ENCODE results near the gene PRR33. TPM values are rescaled to one million over a fixed set of nuclear protein-coding genes. Genes with fewer than 3 reads are reported as not detected.

Gene PRR33
- total and polyA plus RNA-seq, 5 experiments from 2014 or later, result 0.06 to 0.15 (median 0.08) TPM; not detected in 2

DNA sequence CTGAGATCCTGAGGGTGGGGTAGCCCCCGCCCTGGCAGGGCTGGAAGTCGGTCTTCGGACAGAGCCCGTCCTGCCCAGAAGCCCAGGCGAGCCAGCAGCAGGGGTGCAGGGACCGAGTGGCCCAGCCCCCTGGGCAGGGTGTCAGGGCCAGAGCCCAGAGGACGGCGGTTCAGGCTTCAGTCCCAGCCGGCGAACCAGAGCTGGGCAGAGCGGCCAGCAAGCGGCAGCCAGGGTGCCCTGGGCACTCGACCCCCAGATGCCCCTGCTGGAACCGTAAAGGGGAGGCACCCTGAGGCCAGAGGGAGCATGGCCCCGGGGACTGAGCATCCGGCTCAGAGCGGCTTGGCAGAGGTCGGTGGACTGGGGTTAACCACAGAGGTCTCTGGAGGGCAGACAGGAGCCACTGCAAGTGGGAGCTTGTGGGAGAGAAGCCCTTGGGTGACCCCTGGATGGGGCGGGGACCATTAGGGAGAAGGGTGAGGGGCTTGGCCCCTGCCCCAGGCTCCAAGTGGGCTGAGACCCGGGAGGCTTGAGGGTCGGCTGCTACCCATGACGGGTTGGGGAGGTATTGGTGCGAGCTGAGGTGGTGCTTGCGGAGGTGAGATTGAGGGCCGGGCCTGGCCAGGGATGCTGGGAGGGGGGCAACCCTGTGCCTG, 22.9 kb downstream of the PRR33 start:
- DNase-seq (peak in 1 of 10 donors; percentile 3), ATAC-seq (no peak)
- no peaks in the 10 kb centered on the region for H3K9me3 Mint-ChIP-seq
- H3K27me3 Mint-ChIP-seq, result no peaks in the 10 kb centered on the region
- peak overlapping the region in 9 of 10 donors; percentile 33 to 97 (median 77) for H3K4me3 Mint-ChIP-seq
- H3K36me3 Mint-ChIP-seq, result peaks cover 0 to 10% (median 0%) of the 10 kb centered on the region in 3 donors
- peak overlapping the region; percentile 35 to 94 (median 76) for H3K27ac Mint-ChIP-seq
- POLR2A ChIA-PET, result interaction anchor here (1.0 to 2.9 kb wide), 8 partner anchors 9 to 23 kb away, joined by 3 to 31 read pairs (median 10); partner anchors contain the start of genes LSP1 and PRR33
- peaks cover 38 to 95% (median 74%) of the 10 kb centered on the region in 4 donors for H3K4me1 Mint-ChIP-seq

DNA sequence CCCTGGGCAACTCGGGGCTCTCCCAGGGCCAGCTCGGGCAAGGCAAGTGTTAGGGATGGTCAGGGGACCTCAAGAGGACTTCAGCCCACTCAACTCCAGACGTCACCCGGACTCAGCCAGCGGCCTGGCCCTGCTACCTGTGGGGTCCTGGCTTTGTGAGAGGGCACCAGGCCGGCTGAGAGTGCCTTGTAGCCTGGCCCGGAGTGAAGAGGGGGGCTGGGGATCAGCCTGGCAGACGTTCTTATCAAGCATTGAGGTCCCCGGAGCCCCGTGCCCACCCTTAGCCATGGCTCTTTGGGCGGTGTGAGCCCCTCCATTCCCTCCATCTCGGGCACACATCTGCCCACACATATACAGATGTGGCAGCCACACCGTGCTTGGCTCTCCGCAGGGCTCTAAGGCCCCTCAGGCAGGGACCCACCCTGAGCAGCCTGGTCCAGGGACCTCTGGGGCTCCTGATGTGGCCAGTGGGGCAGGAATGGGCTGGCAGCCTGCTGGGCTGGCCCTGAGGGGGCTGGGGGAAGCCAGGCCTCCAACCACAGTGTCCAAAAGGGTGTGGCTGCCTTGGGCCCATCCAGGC, 23.5 kb downstream of the PRR33 start:
- no peak for ATAC-seq

DNA sequence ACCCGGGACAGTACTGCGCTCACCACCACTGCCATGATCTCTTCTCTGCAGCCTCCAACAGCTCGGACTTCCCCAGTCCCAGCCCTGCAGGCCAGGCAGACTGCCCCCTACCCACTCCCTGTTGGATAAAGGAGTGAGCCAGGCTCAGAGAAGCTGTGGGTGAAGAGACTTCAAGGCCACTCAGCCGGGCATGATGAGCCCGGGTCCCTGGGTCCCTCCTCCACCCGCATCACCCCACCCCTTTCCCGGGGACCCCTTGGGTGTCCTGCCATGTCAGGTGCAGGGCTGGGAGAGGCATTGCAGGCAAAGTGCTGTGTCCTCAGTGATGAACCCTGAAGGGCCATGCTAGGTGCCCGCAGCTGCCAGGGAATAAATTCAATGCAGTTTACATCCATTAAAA, 24.3 kb downstream of the PRR33 start:
- Mint-ChIP-seq H3K36me3 (peaks cover 0 to 12% (median 0%) of the 10 kb centered on the region in 3 donors), H3K9me3 (no peaks in the 10 kb centered on the region), H3K27ac (peak overlapping the region in 1 of 10 donors; percentile 25), H3K4me3 (no peak overlapping the region), H3K4me1 (peaks cover 35 to 85% (median 67%) of the 10 kb centered on the region in 4 donors), H3K27me3 (no peaks in the 10 kb centered on the region)
- POLR2A ChIA-PET, result interaction anchor here (2.3 to 3.5 kb wide), 2 partner anchors 12 to 17 kb away, joined by 7 to 26 read pairs; no protein-coding TSS in a partner anchor
- ATAC-seq (no peak), DNase-seq (no peak)

More for the DNA sequence above, 23.5 kb downstream of the PRR33 start:
- peak overlapping the region in 8 of 10 donors; percentile 19 to 91 (median 74) for H3K27ac Mint-ChIP-seq
- H3K4me1 Mint-ChIP-seq, result peaks cover 36 to 92% (median 72%) of the 10 kb centered on the region in 4 donors
- H3K27me3 Mint-ChIP-seq, result no peaks in the 10 kb centered on the region
- DNase-seq, result no peak
- H3K9me3 Mint-ChIP-seq, result no peaks in the 10 kb centered on the region
- peak overlapping the region in 1 of 10 donors; percentile 30 for H3K4me3 Mint-ChIP-seq
- POLR2A ChIA-PET, result interaction anchor here (1.0 to 1.7 kb wide), 3 partner anchors 9 to 23 kb away, joined by 3 to 10 read pairs (median 4); partner anchors contain the start of gene PRR33
- peaks cover 0 to 10% (median 0%) of the 10 kb centered on the region in 3 donors for H3K36me3 Mint-ChIP-seq

DNA sequence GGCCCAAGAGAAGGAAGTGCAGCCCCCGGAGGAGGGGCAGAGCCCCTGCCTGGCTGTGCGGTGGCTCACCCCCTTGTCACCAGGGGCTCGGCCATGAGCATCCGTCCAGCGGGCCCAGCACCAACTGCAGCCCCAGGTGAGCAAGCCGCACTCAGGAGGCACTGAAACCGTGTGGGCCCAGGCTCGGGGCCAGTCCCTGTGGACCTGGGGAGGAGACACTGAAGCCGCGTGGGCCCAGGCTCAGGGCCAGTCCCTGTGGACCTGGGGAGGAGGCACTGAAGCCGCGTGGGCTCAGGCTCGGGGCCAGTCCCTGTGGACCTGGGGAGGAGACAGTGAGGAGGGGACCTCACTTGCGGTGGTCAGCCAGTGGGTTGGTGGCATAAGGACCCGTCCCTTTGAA, 24.9 kb downstream of the PRR33 start:
- POLR2A ChIA-PET, result interaction anchor here (2.3 to 3.5 kb wide), 2 partner anchors 12 to 16 kb away, joined by 7 to 26 read pairs; no protein-coding TSS in a partner anchor
- H3K4me3 Mint-ChIP-seq, result no peak overlapping the region
- H3K36me3 Mint-ChIP-seq, result peaks cover 0 to 12% (median 0%) of the 10 kb centered on the region in 3 donors
- peaks cover 33 to 78% (median 61%) of the 10 kb centered on the region in 4 donors for H3K4me1 Mint-ChIP-seq
- DNase-seq (no peak), ATAC-seq (no peak)
- no peaks in the 10 kb centered on the region for H3K27me3 Mint-ChIP-seq
- H3K9me3 Mint-ChIP-seq, result no peaks in the 10 kb centered on the region
- H3K27ac Mint-ChIP-seq, result peak overlapping the region in 1 of 10 donors; percentile 68

DNA sequence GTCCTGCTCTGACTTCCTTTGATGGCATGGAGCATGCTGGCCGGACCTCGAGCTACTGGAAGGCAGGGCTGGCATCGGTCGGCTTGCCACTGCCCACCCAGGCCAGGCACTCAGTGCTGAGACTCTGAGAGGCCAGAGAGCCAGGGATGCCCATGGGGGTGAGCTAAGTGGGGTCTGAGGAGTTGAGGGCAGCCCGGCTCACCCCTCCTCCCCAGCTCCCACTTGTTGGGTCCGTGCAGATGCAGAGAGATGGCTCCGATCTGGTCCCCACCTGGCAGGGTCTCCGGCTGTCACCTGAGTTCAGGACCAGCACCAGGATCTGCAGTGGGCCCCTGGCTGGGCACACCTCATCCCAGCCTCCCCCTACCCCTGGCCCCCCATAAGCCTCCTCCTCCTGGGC, 25.5 kb downstream of the PRR33 start:
- POLR2A ChIA-PET, result interaction anchor here (1.8 to 3.5 kb wide), 3 partner anchors 11 to 17 kb away, joined by 5 to 26 read pairs (median 7); no protein-coding TSS in a partner anchor
- H3K27me3 Mint-ChIP-seq, result no peaks in the 10 kb centered on the region
- peaks cover 0 to 12% (median 0%) of the 10 kb centered on the region in 3 donors for H3K36me3 Mint-ChIP-seq
- no peak overlapping the region for H3K4me3 Mint-ChIP-seq
- peak overlapping the region in 6 of 10 donors; percentile 28 to 87 (median 50) for H3K27ac Mint-ChIP-seq
- no peak for DNase-seq
- H3K9me3 Mint-ChIP-seq, result no peaks in the 10 kb centered on the region
- no peak for ATAC-seq
- H3K4me1 Mint-ChIP-seq, result peaks cover 33 to 73% (median 57%) of the 10 kb centered on the region in 4 donors

DNA sequence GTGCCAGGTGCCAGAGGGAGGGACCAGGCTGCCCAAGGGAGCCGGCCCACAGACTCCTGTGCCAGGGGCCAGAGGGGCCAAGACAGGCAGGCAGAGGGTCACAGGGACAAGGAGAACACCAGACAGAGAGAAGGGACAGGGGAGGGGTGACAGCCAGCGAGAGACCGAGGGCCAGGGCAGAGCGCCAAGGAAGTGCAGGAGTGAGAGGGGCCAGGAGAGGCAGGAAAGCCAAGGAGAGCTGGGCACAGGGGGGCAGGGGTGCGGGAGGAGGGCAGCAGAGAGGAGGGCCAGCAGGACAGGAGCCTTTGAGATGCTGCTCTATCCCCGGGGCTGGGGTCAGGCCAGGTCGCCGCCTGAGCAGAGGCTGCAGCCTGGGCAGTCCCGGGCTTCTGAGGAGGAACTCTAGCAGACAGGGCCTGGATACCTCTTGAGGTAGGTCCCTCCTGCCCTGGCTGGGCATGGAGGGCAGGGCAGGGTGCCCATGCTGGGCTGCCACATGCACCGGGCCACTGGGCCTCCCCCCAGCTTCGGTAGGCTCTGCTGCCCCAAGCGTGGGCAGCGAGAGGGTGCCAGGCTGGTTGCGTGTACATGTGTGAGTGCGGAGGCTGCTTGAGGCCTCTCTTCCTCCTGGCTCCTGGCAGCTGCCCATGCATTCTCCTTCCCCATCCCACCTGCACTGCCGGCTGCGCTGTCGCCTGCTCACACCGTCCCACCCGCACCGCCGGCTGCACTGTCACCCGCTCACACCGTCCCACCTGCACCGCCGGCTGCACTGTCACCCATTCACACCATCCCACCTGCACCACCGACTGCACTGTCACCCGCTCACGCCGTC, 26.6 kb downstream of the PRR33 start:
- POLR2A ChIA-PET, result interaction anchor here (0.7 to 3.5 kb wide), 4 partner anchors 10 to 521 kb away, joined by 3 to 26 read pairs (median 6); no protein-coding TSS in a partner anchor
- Mint-ChIP-seq H3K27me3 (no peaks in the 10 kb centered on the region), H3K4me1 (peaks cover 22 to 61% (median 46%) of the 10 kb centered on the region in 4 donors), H3K4me3 (peak overlapping the region in 2 of 10 donors; percentile 26 to 79), H3K36me3 (peaks cover 0 to 12% (median 0%) of the 10 kb centered on the region in 3 donors), H3K27ac (peak overlapping the region in 8 of 10 donors; percentile 16 to 89 (median 66)), H3K9me3 (no peaks in the 10 kb centered on the region)
- ATAC-seq (no peak), DNase-seq (no peak)

DNA sequence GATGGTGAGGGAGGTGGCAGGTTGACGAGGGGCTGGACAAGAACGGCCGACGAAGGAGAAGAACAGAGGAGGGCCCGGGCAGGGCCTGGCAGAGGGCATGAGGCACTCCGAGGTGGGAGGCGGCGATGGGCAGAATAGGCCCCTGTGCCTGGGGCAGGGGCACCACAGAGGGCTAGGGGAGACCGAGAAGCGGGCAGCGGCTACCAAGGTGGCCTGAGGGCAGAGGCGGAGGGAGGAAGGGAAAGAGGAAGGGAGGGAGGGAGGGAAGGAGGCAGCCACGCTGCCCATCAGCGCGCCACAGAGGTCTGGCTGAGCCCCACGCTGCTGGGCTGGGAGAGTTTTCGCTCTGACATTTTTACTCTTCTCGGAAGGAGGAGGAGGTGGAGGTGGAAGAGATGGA, 27.5 kb downstream of the PRR33 start:
- POLR2A ChIA-PET, result interaction anchor here (3.5 kb wide), 1 partner anchor 9 kb away, joined by 26 read pairs; no protein-coding TSS in a partner anchor
- ATAC-seq (no peak), DNase-seq (no peak)
- peak overlapping the region in 6 of 10 donors; percentile 24 to 90 (median 68) for H3K27ac Mint-ChIP-seq
- no peaks in the 10 kb centered on the region for H3K27me3 Mint-ChIP-seq
- H3K4me3 Mint-ChIP-seq, result peak overlapping the region in 1 of 10 donors; percentile 13
- no peaks in the 10 kb centered on the region for H3K9me3 Mint-ChIP-seq
- peaks cover 0 to 14% (median 0%) of the 10 kb centered on the region in 3 donors for H3K36me3 Mint-ChIP-seq
- H3K4me1 Mint-ChIP-seq, result peaks cover 21 to 53% (median 40%) of the 10 kb centered on the region in 4 donors

DNA sequence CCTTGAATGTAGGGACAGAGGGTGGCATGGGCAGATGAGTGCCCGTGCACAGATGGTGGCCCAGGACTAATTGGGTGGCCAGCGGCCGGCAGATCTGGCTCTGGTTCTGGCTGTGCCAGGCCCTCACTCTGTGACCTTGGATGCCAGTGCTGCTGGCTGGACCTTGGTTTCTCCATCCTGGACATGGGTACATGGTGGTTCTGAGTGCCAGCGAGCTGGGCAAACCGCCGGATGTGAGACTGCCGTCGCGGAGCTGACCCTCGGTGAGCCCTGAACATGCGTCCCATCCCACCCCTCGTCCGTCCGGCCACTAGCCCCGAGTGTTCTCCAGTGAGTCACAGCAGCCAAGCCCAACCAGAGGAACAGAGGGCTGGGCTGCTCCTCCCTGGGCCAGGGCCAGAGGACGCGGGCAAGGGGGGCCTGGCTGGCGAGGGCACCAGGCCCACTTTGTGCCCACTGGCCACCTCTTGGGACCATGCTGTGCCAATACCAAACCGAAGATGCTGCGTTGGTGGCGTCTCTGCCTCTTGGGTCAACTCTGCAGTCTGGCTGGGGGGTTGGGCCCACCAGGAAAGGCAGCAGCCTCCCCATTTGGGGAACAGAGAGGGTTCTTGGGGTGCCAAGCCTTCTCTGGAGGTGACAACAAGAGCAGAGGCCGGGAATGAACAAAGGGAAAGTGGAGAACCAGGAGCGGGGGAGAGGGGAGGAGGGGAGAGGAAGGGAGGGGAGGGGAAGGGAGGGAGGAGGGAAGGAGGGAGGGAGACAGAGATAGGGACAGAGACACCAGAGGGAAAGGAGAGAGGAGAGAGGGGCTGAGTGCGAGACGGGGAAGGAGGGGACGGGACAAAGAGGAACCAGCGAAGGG, 28.1 kb downstream of the PRR33 start:
- DNase-seq, result no peak
- POLR2A ChIA-PET, result interaction anchor here (1.6 kb wide), 1 partner anchor 10 kb away, joined by 5 read pairs; no protein-coding TSS in a partner anchor

DNA sequence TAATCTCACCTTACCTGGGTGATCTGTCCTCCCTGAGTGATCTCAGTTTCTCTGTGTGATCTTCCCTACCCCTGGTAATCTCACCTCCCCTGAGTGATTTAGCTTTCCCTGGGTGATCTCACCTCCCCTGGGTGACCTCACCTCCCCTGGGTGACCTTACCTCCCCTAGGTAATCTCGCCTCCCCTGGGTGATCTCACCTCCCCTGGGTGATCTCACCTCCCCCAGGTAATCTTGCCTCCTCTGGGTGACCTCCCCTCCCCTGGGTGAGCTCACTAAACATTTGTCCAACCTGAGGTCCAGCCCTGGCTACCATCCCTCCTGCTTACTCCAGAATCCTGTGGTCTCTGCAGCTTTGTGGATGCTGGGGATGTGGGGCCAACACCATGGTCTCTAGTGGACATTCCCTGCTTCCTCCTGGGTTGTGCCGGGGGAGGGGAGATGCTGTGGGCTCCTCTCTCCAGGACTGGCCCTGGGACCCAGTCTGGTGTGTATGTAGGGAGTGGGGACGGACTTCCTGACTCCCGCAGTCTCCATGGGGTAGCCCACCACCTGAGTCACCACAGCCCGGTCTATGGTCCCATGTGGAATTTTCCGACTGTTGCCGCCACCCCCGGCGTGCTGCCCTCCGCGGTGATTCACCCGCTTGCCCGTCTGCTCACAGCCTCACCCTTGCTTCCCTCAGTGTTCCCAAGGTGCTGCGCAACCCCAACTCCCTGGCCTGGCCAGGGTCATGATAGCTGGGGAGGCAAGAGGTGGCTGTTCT, 28.9 kb downstream of the PRR33 start:
- Mint-ChIP-seq H3K4me3 (peak overlapping the region in 1 of 10 donors; percentile 30), H3K9me3 (no peaks in the 10 kb centered on the region), H3K4me1 (peaks cover 23 to 45% (median 37%) of the 10 kb centered on the region in 4 donors), H3K27me3 (no peaks in the 10 kb centered on the region), H3K36me3 (peaks cover 0 to 21% (median 0%) of the 10 kb centered on the region in 3 donors), H3K27ac (peak overlapping the region in 5 of 10 donors; percentile 14 to 78 (median 39))
- DNase-seq (no peak), ATAC-seq (no peak)
- POLR2A ChIA-PET, result interaction anchor here (1.6 kb wide), 1 partner anchor 9 kb away, joined by 5 read pairs; no protein-coding TSS in a partner anchor

More for the DNA sequence above, 28.1 kb downstream of the PRR33 start:
- H3K27ac Mint-ChIP-seq, result peak overlapping the region in 6 of 10 donors; percentile 2 to 90 (median 56)
- H3K27me3 Mint-ChIP-seq, result no peaks in the 10 kb centered on the region
- peak in 1 of 2 donors; percentile 53 for ATAC-seq
- H3K9me3 Mint-ChIP-seq, result no peaks in the 10 kb centered on the region
- H3K36me3 Mint-ChIP-seq, result peaks cover 0 to 16% (median 0%) of the 10 kb centered on the region in 3 donors
- H3K4me1 Mint-ChIP-seq, result peaks cover 20 to 47% (median 39%) of the 10 kb centered on the region in 4 donors
- H3K4me3 Mint-ChIP-seq, result peak overlapping the region in 1 of 10 donors; percentile 13

DNA sequence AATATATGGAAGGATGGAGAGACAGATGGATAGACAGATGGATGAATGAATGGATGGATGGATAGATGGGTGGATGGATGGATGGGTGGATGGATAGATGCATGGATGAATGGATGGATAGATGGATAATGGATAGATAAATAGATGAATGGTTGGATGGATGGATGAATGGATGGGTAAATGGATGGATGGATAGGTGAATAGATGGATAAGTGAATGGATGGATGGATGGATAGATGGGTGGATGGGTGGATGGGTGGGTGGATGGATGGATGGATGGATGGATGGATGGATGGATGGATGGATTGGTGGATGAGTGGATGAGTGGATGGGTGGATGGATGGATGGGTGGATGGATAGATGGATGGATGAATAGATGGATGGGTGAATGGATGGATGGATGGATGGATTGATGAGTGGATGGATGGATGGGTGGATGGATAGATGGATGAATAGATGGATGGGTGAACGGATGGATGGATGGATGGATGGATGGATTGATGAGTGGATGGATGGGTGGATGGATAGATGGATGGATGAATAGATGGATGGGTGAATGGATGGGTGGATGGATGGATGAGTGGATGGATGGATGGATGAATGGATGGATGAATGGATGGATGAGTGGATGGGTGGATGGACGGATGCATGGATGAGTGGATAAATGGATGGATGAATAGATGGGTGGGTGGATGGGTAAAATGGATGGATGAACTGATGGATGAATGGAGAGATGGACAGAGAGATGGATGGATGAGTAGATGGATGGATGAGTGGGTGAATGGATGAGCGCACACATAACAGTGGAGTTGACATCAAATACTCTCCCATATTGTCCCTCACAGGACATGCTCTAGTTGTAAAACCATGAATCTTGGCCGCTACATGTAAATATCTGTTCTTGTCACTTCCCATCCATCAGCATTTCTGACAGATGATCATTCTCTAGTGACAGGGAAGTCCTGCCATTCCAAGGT, 30.0 kb downstream of the PRR33 start:
- Mint-ChIP-seq H3K36me3 (peaks cover 0 to 22% (median 0%) of the 10 kb centered on the region in 3 donors), H3K27me3 (no peaks in the 10 kb centered on the region), H3K4me3 (no peak overlapping the region), H3K4me1 (peaks cover 23 to 44% (median 32%) of the 10 kb centered on the region in 4 donors), H3K27ac (no peak overlapping the region), H3K9me3 (no peaks in the 10 kb centered on the region)
- ATAC-seq (no peak), DNase-seq (no peak)
- POLR2A ChIA-PET, result no interaction called here
